OCI-LY7 (cell line): ENCODE data around the gene ARHGAP23.
"Not testable (repeated sequence)": the region's sequence is repeated elsewhere in the genome, so short reads cannot be mapped to it uniquely, and the experiment has no call there.

ENCODE experiments used
- EZH2phosphoT487 ChIP-seq: fragments of 200-600 bp; sonication (generic); IDR thresholded peaks from 2 replicates; pipeline ENCODE4 v1.6.1; 2018; ENCODE audit warnings: low read depth, borderline replicate concordance, mild to moderate bottlenecking, mixed run types, antibody characterized with exemption, low read length, moderate library complexity, mixed read lengths
- TF ChIP-seq, protein P1 (sequence below): fragments of 200-600 bp; sonication (generic); conservative IDR thresholded peaks from 2 replicates; pipeline ENCODE4 v1.5.1; 2014; ENCODE audit warnings: mild to moderate bottlenecking, antibody characterized with exemption, low read length, moderate library complexity, mixed read lengths

DNA sequence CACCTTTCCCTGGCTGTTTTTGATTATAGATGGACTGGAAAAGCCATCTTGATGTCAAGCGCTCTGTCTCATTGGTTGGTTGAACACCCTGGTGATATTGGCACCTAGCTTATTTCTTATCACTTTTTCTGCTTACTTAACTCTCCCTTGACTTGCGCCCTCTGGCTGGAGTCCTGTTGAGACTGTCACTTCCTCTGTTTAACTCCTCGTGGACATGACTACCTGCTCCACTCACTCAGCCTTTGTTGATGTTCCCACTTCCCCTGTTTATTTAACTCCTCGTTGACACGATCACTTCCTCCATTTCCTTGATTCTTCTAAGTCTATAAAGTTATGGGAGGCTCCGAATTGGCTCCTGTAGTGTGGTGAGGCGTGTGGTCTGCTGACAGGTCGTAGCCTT is 43.0 kb downstream of the ARHGAP23 start:
- TF ChIP-seq, protein P1, sequence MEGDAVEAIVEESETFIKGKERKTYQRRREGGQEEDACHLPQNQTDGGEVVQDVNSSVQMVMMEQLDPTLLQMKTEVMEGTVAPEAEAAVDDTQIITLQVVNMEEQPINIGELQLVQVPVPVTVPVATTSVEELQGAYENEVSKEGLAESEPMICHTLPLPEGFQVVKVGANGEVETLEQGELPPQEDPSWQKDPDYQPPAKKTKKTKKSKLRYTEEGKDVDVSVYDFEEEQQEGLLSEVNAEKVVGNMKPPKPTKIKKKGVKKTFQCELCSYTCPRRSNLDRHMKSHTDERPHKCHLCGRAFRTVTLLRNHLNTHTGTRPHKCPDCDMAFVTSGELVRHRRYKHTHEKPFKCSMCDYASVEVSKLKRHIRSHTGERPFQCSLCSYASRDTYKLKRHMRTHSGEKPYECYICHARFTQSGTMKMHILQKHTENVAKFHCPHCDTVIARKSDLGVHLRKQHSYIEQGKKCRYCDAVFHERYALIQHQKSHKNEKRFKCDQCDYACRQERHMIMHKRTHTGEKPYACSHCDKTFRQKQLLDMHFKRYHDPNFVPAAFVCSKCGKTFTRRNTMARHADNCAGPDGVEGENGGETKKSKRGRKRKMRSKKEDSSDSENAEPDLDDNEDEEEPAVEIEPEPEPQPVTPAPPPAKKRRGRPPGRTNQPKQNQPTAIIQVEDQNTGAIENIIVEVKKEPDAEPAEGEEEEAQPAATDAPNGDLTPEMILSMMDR = peak; percentile 31
- not testable (repeated sequence) for TF ChIP-seq EZH2phosphoT487
